Testis (tissue), 3 donors: ENCODE measurements around the gene ANKRD13A. TPM values are rescaled to one million over a fixed set of nuclear protein-coding genes. Genes with fewer than 3 reads are reported as not detected.
"Not testable (repeated sequence)": the region's sequence is repeated elsewhere in the genome, so short reads cannot be mapped to it uniquely, and the experiment has no call there.

Experiments used
- DNase-seq: peaks from one replicate; pipeline ENCODE4 v3.0.0-alpha.2; 2019
- H3K27ac ChIP-seq, 2 donors: fragments of 200-600 bp; sonication (generic); one replicate each; pipeline ENCODE4 v1.5.1; 2019
- H3K27me3 ChIP-seq: fragments of 200-600 bp; sonication (generic); one replicate; pipeline ENCODE4 v1.5.1; 2019
- H3K36me3 ChIP-seq: fragments of 200-600 bp; sonication (generic); one replicate; pipeline ENCODE4 v1.5.1; 2017; ENCODE audit warnings: low read depth; ENCODE audit errors: missing control alignments
- H3K4me1 ChIP-seq: fragments of 200-600 bp; sonication (generic); one replicate; pipeline ENCODE4 v1.5.1; 2019
- H3K4me3 ChIP-seq, 2 donors: fragments of 200-600 bp; sonication (generic); one replicate each; pipeline ENCODE4 v1.5.1; 2017 to 2019
- H3K9me3 ChIP-seq: fragments of 200-600 bp; sonication (generic); one replicate; pipeline ENCODE4 v1.5.1; 2017
- CTCF ChIP-seq, 3 experiments: fragments of 450-650 bp in 2 of 3; fragments of 200-600 bp in 1 of 3; sonication (generic) in 1 of 3; IDR thresholded peaks; one replicate each; pipeline ENCODE4 v1.5.1; 2016 to 2019; ENCODE audit warnings: antibody characterized with exemption in 3 of 3, mild to moderate bottlenecking in 2 of 3, moderate library complexity in 1 of 3
- POLR2A ChIP-seq: fragments of 450-650 bp; IDR thresholded peaks from one replicate; pipeline ENCODE4 v1.6.1; 2017; ENCODE audit warnings: antibody characterized with exemption, mild to moderate bottlenecking, moderate library complexity
- WGBS, 2 donors: methylation state at CpG; one replicate each; pipeline ENCODE4 v1.1.5; 2018; 5-methylcytosine and 5-hydroxymethylcytosine counted together
- intact Hi-C: fragments of 100-400 bp; cut with DNase I; formaldehyde crosslinking; loops from one replicate; pipeline ENCODE4 v1.15.1; 2023; ENCODE audit warnings: low total_unique reads
- polyA plus RNA-seq: library from polyadenylated mRNA; stranded (reverse); fragments of 350-450 nt; fragmentation: Illumina TruSeq; extraction: RNeasy Lipid Tissue Mini Kit (QIAGEN cat#74804); gene quantifications from one replicate; pipeline ENCODE4 v1.2.3, GENCODE V29; 2014; ENCODE audit warnings: low read depth, low replicate concordance; ENCODE audit not compliant: insufficient read depth
- total RNA-seq, 2 donors: library from RNA; depleted of rRNA; stranded (reverse); fragments of >200 nt; gene quantifications; one replicate each; pipeline ENCODE4 v1.2.3, GENCODE V29; 2016

ANKRD13A gene
- total and polyA plus RNA-seq, 3 donors from 2014 or later, result 129 to 165 (median 156) TPM

DNA sequence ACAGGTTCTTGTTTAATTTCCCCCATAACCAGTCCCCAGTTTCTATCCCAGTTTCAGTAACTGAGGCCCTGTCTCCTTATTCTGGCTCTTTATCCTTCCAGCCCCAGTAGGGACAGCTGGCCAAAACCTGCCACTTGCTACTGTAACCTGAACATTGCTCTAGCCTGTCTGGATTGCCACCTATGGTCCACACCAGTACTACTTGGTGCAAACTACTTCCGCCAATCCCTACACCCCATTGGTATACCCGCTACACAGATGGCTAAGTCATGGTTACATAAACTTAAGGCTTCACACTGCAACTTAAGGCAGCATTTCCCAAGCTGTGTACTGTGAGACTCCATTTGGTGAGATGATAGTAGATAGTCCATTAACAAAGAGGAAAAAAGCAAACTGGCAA, 69.4 kb downstream of the ANKRD13A start:
- Histone ChIP-seq H3K27ac (no peak overlapping the region), H3K36me3 (no peaks in the 10 kb centered on the region), H3K27me3 (no peaks in the 10 kb centered on the region), H3K9me3 (no peaks in the 10 kb centered on the region), H3K4me3 (no peak overlapping the region), H3K4me1 (no peaks in the 10 kb centered on the region)
- TF ChIP-seq POLR2A (no peak), CTCF (IDR thresholded peaks at IDR 0.05) (no peak)
- 82 to 93% methylated on average over 2 of the region's 2 CpGs for WGBS, 2 donors
- DNase-seq, result no peak
- intact Hi-C loops, result no loop called here

DNA sequence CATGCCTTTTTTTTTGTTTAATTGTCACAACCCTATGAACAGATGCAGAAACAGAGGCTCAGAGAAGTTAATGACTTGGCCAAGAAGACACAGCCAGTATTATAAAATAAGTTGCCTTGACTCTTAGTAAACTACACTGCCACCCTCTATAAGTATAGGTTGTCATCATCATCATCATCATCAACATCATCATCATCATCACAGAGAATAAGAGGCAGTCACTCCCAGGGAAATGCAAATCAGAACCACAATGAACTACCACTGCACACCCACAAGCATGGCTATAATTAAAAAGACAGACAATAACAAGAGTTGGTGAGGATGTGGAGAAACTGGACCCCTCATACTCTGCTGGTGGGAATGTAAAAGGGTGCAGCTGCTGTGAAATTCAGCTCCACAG, 72.3 kb downstream of the ANKRD13A start:
- Histone ChIP-seq H3K27ac (no peak overlapping the region), H3K4me3 (no peak overlapping the region), H3K27me3 (no peaks in the 10 kb centered on the region), H3K4me1 (peaks cover 8% of the 10 kb centered on the region), H3K9me3 (no peaks in the 10 kb centered on the region), H3K36me3 (no peaks in the 10 kb centered on the region)
- intact Hi-C loops, result no loop called here
- no peak for DNase-seq
- TF ChIP-seq POLR2A (no peak), CTCF (IDR thresholded peaks at IDR 0.05) (no peak)

DNA sequence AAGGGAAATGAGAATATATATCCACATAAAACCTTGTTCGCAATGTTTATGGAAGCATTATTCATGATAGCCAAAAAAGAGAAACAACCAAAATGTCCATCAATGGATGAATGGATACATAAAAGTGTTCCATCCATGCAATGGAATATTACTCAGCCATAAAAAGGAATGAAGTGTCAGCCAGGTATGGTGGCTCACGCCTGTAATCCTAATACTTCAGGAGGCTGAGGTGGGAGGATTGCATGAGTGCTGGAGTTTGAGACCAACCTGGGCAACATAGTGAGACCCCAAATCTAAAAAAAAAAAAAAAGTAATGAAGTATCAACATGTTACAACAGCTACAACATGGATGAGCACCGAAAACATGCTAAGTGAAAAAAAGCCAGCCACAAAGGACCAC, 72.7 kb downstream of the ANKRD13A start:
- Histone ChIP-seq H3K27ac (no peak overlapping the region), H3K9me3 (no peaks in the 10 kb centered on the region), H3K4me3 (no peak overlapping the region), H3K27me3 (no peaks in the 10 kb centered on the region), H3K4me1 (peaks cover 8% of the 10 kb centered on the region), H3K36me3 (no peaks in the 10 kb centered on the region)
- 95 to 97% methylated on average over 3 of the region's 3 CpGs for WGBS, 2 donors
- intact Hi-C loops, result no loop called here
- no peak for DNase-seq
- TF ChIP-seq CTCF (IDR thresholded peaks at IDR 0.05) (no peak), POLR2A (no peak)

DNA sequence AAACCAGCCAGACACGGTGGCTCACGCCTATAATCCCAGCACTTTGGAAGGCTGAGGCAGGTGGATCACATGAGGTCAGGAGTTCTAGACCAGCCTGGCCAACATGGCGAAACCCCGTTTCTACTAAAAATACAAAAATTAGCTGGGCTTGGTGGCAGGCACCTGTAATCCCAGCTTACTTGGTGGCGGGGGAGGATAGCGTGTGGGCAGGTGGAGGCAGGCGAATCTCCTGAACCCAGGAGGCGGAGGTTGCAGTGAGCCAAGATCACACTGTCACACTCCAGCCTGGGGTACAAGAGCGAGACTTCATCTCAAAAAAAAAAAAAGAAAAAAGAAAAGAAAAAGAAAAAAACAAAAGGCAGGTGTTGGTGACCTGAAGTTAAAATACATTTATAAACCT, 73.4 kb downstream of the ANKRD13A start:
- H3K9me3 ChIP-seq, H3K27ac ChIP-seq, intact Hi-C loops, H3K36me3 ChIP-seq, DNase-seq, H3K4me3 ChIP-seq, H3K4me1 ChIP-seq, H3K27me3 ChIP-seq: not testable (repeated sequence)
- WGBS, 2 donors, result 68 to 77% methylated on average over 9 of the region's 9 CpGs

- Histone ChIP-seq H3K27me3 (no peaks in the 10 kb centered on the region), H3K36me3 (no peaks in the 10 kb centered on the region), H3K27ac (no peak overlapping the region), H3K4me3 (peak overlapping the region in 1 of 2 donors; percentile 24), H3K9me3 (no peaks in the 10 kb centered on the region), H3K4me1 (peaks cover 8% of the 10 kb centered on the region)
- DNase-seq, result peak; percentile 66
- TF ChIP-seq POLR2A (no peak), CTCF (IDR thresholded peaks at IDR 0.05) (no peak)
- intact Hi-C loops, result no loop called here
- WGBS, 2 donors, result 28 to 43% methylated on average over 19 of the region's 19 CpGs
Observed at GRCh38 chr12:110073049-110073831, 74.0 kb downstream of the ANKRD13A start.
